Measurements from ENCODE around the gene ANTKMT. TPM values are rescaled to one million over a fixed set of nuclear protein-coding genes. Genes with fewer than 3 reads are reported as not detected.

ANTKMT gene
- total RNA-seq (10 to 100 TPM; 10.3 to 11.8 TPM), total RNA-seq (3.1 to 4.7 reads per million in 2 donors)

DNA sequence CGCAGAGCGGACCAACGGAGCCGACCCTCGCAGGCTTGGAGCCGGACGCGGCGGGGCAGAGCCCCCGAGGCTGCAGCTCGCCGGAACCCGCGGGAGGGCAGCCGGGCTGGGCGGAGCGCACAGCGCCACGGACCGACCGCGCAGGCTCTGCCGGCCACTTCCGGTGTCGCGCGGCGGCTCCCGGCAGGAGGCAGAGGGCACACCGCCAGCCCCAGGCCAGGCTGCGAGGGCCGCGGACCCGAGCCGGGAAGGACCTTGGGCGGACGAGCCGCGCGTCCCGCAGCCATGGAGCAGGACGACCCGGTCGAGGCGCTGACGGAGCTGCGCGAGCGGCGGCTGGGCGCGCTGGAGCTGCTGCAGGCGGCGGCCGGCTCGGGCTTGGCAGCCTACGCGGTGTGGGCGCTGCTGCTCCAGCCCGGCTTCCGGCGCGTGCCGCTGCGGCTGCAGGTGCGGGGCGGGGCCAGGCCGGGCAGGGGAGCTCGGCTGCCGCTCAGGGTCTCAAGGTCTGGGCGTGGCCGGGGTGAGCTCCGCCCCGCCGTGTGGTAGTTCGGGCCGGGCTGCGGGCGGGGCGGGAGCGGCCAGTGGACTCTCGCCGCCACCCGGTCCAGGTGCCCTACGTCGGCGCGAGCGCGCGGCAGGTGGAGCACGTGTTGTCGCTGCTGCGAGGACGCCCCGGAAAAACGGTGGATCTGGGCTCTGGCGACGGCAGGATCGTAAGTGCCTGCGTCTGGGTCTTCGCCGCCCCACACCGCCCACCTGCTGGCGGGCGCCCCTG lies at the start of gene ANTKMT:
TSS of gene ANTKMT (plus strand) at position 157 of the 775 bp plus-strand sequence. CDS start at position 286, 129 bp downstream.
- Mint-ChIP-seq H3K27me3 (peaks cover 5% of the 10 kb centered on the region), H3K36me3 (ENCODE audit: low read depth) (no peaks in the 10 kb centered on the region), H3K27ac (no peak within 1 kb of the TSS), H3K4me1 (peaks cover 11% of the 10 kb centered on the region), H3K4me3 (peak within 1 kb of the TSS; percentile 83)
- peak; percentile 56 to 62 (median 58) for DNase-seq
- H3K9me3 ChIP-seq (ENCODE audit: control insufficient read depth, low read length, poor library complexity, severe bottlenecking), result no peaks in the 10 kb centered on the region
- peak; percentile 81 for ATAC-seq

DNA sequence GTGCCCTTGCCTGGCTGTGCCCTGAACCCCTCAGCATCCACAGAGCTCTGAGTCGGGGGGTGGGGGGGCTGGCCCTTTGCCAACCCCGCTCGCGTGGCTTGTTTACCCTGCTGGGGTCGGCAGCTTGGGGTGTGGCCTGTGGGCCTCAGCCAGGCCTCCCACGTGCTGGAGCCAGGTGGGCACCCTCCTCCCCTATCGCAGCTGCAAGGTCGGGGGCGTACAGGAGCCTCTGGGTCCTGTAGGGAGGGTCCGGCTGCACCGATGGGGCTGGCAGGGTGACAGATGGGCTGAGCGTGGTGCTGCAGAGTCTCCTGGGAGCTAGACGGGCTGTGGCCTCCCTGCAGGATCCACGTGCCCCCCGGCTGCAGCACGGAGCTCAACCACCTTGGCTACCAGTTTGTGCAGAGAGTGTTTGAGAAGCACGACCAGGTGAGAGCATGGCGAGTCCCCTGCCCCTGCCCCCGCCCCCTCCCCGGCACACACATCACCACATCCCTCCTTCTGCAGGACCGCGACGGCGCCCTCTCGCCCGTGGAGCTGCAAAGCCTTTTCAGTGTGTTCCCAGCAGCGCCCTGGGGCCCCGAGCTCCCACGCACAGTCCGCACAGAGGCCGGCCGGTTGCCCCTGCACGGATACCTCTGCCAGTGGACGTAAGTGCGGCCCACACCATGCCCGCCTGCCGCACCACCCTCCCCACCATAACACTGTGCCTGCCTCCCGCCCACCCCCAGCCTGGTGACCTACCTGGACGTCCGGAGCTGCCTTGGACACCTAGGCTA lies 49.4 kb upstream of the ANTKMT start:
- Mint-ChIP-seq H3K27me3 (no peaks in the 10 kb centered on the region), H3K4me1 (peaks cover 14% of the 10 kb centered on the region), H3K27ac (no peak overlapping the region), H3K36me3 (ENCODE audit: low read depth) (no peaks in the 10 kb centered on the region), H3K4me3 (no peak overlapping the region)
- ATAC-seq, result no peak
- DNase-seq, result no peak
- no peaks in the 10 kb centered on the region for H3K9me3 ChIP-seq (ENCODE audit: control insufficient read depth, low read length, poor library complexity, severe bottlenecking)

DNA sequence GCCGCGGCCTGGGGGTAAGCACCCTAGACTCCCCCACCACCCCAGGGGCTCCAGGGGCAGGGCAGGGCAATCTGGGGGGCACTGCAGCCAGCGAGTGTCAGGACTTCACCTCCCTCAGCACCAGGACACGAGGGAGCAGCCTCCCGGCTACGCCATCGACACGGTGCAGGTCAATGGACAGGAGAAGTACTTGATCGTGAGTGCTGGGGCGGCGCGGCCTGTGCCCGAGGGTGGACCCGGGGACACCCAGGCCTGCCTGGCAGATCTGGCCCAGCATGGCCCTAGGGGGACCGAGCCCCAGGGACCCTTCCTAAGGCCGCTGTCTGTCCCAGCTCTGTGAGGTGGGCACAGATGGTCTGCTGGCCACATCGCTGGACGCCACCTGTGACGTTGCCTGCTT lies 48.6 kb upstream of the ANTKMT start:
- Mint-ChIP-seq H3K4me3 (no peak overlapping the region), H3K36me3 (ENCODE audit: low read depth) (no peaks in the 10 kb centered on the region)

GRCh38 chr16:672851-673250 lies 48.1 kb upstream of the ANTKMT start:
- Mint-ChIP-seq H3K27ac (no peak overlapping the region), H3K4me3 (no peak overlapping the region), H3K27me3 (no peaks in the 10 kb centered on the region), H3K36me3 (ENCODE audit: low read depth) (no peaks in the 10 kb centered on the region), H3K4me1 (peaks cover 12% of the 10 kb centered on the region)
- DNase-seq (no peak), ATAC-seq (no peak)
- no peaks in the 10 kb centered on the region for H3K9me3 ChIP-seq (ENCODE audit: control insufficient read depth, low read length, poor library complexity, severe bottlenecking)

More for the DNA sequence above, 48.6 kb upstream of the ANTKMT start:
- H3K9me3 ChIP-seq (ENCODE audit: control insufficient read depth, low read length, poor library complexity, severe bottlenecking), result no peaks in the 10 kb centered on the region
- DNase-seq (no peak), ATAC-seq (no peak)
- Mint-ChIP-seq H3K27ac (no peak overlapping the region), H3K27me3 (no peaks in the 10 kb centered on the region), H3K4me1 (peaks cover 14% of the 10 kb centered on the region)

- H3K9me3 ChIP-seq (ENCODE audit: control insufficient read depth, low read length, poor library complexity, severe bottlenecking), result no peaks in the 10 kb centered on the region
- Mint-ChIP-seq H3K36me3 (ENCODE audit: low read depth) (no peaks in the 10 kb centered on the region), H3K27ac (no peak overlapping the region), H3K4me3 (no peak overlapping the region), H3K4me1 (peaks cover 12% of the 10 kb centered on the region), H3K27me3 (no peaks in the 10 kb centered on the region)
- no peak for ATAC-seq
- DNase-seq, result no peak
Observed at GRCh38 chr16:673399-673991, 47.5 kb upstream of the ANTKMT start.

DNA sequence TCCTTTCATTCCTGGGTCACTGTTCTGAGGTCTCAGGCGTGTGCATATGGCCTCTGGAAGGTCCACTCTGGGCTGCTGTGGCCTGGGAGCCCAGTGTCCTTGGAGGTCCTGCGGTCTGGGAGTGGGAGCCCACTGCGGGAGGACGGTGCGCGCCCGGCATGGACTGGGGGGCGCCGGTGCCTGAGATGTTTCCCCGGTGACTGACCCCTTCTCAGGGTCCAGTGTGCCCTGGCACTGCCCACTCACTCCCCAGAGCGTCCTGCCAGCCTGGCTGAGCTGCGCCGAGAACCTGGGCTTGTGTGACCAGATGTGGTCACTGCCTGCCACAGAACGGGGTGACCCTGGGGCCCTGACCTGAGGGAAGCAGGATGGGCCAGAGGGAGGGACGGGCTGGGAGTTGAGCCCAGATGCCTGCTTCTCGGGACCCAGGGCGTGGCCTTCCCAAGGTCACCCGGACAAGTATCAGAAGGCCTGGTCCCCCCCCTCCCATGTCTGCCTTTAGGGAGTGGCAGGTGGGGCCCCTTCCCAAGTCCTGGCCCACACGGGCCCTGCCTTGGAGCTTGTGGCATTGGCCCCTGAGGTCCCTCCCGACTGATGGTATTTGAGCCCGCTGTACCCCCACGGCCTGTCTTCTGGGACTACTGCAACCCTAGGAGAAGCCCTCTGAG lies 46.6 kb upstream of the ANTKMT start:
- ATAC-seq (no peak), DNase-seq (no peak)
- no peaks in the 10 kb centered on the region for H3K27me3 Mint-ChIP-seq
- no peaks in the 10 kb centered on the region for H3K9me3 ChIP-seq (ENCODE audit: control insufficient read depth, low read length, poor library complexity, severe bottlenecking)
- H3K4me1 Mint-ChIP-seq, result peaks cover 9% of the 10 kb centered on the region
- no peak overlapping the region for H3K27ac Mint-ChIP-seq
- H3K36me3 Mint-ChIP-seq (ENCODE audit: low read depth), result no peaks in the 10 kb centered on the region
- peak overlapping the region; percentile 53 for H3K4me3 Mint-ChIP-seq

- H3K9me3 ChIP-seq (ENCODE audit: control insufficient read depth, low read length, poor library complexity, severe bottlenecking), result no peaks in the 10 kb centered on the region
- H3K4me3 Mint-ChIP-seq, result peak within 1 kb of the TSS; percentile 53
- H3K36me3 Mint-ChIP-seq (ENCODE audit: low read depth), result no peaks in the 10 kb centered on the region
- ATAC-seq (no peak), DNase-seq (no peak)
- H3K4me1 Mint-ChIP-seq, result peaks cover 11% of the 10 kb centered on the region
- H3K27ac Mint-ChIP-seq, result no peak within 1 kb of the TSS
- no peaks in the 10 kb centered on the region for H3K27me3 Mint-ChIP-seq
Observed at GRCh38 chr16:674968-675883, 45.7 kb upstream of the ANTKMT start, which contains the start of gene RHBDL1. RHBDL1 (plus strand) TSS chr16:675671; CDS start chr16:675791, 120 bp downstream.

- Mint-ChIP-seq H3K27me3 (no peaks in the 10 kb centered on the region), H3K4me1 (peaks cover 11% of the 10 kb centered on the region), H3K4me3 (no peak overlapping the region), H3K36me3 (ENCODE audit: low read depth) (no peaks in the 10 kb centered on the region), H3K27ac (no peak overlapping the region)
- no peaks in the 10 kb centered on the region for H3K9me3 ChIP-seq (ENCODE audit: control insufficient read depth, low read length, poor library complexity, severe bottlenecking)
- no peak for ATAC-seq
- DNase-seq, result no peak
Observed at GRCh38 chr16:675884-676564, 44.9 kb upstream of the ANTKMT start.

DNA sequence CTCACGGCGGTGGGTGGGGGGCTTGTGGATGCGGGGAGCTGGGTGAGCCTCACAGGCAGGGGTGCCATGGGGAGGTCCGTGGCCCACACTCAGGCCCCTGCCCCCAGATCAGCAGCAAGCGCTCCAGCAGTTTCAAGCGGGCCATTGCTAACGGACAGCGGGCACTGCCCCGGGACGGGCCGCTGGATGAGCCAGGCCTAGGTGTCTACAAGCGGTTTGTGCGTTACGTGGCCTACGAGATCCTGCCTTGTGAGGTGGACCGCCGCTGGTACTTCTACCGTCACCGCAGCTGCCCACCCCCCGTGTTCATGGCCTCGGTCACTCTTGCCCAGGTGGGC lies 44.4 kb upstream of the ANTKMT start:
- no peak for DNase-seq
- Mint-ChIP-seq H3K27me3 (no peaks in the 10 kb centered on the region), H3K4me3 (no peak overlapping the region), H3K36me3 (ENCODE audit: low read depth) (no peaks in the 10 kb centered on the region), H3K4me1 (peaks cover 13% of the 10 kb centered on the region), H3K27ac (no peak overlapping the region)
- H3K9me3 ChIP-seq (ENCODE audit: control insufficient read depth, low read length, poor library complexity, severe bottlenecking), result no peaks in the 10 kb centered on the region
- no peak for ATAC-seq

- no peaks in the 10 kb centered on the region for H3K9me3 ChIP-seq (ENCODE audit: control insufficient read depth, low read length, poor library complexity, severe bottlenecking)
- H3K4me1 Mint-ChIP-seq, result peaks cover 16% of the 10 kb centered on the region
- peak in 1 of 3 donors; percentile 38 for DNase-seq
- no peak for ATAC-seq
- H3K27me3 Mint-ChIP-seq, result no peaks in the 10 kb centered on the region
- no peak overlapping the region for H3K27ac Mint-ChIP-seq
- H3K4me3 Mint-ChIP-seq, result peak overlapping the region; percentile 80
- no peaks in the 10 kb centered on the region for H3K36me3 Mint-ChIP-seq (ENCODE audit: low read depth)
Observed at GRCh38 chr16:676913-677312, 44.0 kb upstream of the ANTKMT start.

DNA sequence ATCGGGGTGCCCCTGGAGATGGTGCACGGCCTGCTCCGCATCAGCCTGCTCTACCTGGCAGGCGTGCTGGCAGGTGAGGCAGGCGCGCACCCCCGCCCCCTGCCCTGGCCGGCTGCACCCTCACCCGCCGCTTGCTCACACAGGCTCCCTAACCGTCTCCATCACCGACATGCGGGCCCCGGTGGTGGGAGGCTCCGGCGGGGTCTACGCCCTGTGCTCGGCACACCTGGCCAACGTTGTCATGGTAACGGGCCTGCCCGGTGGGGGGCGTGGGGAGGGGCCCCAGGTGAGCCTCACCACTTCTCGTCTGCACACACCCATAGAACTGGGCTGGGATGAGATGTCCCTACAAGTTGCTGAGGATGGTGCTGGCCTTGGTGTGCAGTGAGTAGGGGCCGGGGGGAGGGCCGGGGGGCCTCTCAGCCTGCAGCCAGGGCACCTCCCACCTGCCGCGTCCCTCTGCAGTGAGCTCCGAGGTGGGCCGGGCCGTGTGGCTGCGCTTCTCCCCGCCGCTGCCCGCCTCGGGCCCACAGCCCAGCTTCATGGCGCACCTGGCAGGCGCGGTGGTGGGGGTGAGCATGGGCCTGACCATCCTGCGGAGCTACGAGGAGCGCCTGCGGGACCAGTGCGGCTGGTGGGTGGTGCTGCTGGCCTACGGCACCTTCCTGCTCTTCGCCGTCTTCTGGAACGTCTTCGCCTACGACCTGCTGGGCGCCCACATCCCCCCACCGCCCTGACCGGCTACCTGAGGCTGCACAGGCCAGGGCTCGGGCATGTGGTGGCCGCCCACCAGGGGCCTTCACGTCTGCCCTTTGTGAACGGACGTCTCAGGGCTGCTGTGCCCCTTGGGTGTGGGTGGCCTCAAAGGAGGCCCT lies 43.4 kb upstream of the ANTKMT start:
- peaks cover 20% of the 10 kb centered on the region for H3K4me1 Mint-ChIP-seq
- ATAC-seq, result no peak
- no peak overlapping the region for H3K27ac Mint-ChIP-seq
- peak overlapping the region; percentile 80 for H3K4me3 Mint-ChIP-seq
- no peaks in the 10 kb centered on the region for H3K27me3 Mint-ChIP-seq
- H3K9me3 ChIP-seq (ENCODE audit: control insufficient read depth, low read length, poor library complexity, severe bottlenecking), result no peaks in the 10 kb centered on the region
- H3K36me3 Mint-ChIP-seq (ENCODE audit: low read depth), result no peaks in the 10 kb centered on the region
- DNase-seq, result no peak
